ENCODE results near the gene SPEM3. TPM values are rescaled to one million over a fixed set of nuclear protein-coding genes. Genes with fewer than 3 reads are reported as not detected.

SPEM3 gene
- total and polyA plus RNA-seq, 2 of the 4 experiments (the other 2 are of a cell fraction) = not detected

- BruUV-seq (replicated peaks) = no TSS peak
- intact Hi-C loops (cut with micrococcal nuclease) = no loop called here
- peak; percentile 73; the same call in 1 of the 2 replicates for TF ChIP-seq POLR2A (IDR thresholded peaks at IDR 0.05; ENCODE audit: low read depth, low read length)
- TF ChIP-seq NFE2L2 (IDR thresholded peaks at IDR 0.05; ENCODE audit: low read depth, low read length) = no peak
- TF ChIP-seq CTCF (conservative IDR thresholded peaks at IDR 0.05; ENCODE audit: low read depth, low read length) = peak; percentile 22; the same call in 1 of the 2 replicates
- peak; percentile 6; the same call in 1 of the 2 replicates for TF ChIP-seq USF2 (IDR thresholded peaks at IDR 0.05; ENCODE audit: low read depth, low read length)
- TF ChIP-seq CHD1 (IDR thresholded peaks at IDR 0.05; ENCODE audit: low read depth, low read length) = no peak
- TF ChIP-seq RAD21 (IDR thresholded peaks at IDR 0.05; ENCODE audit: low read length) = no peak
- no peak; the same call in 1 of the 2 replicates for TF ChIP-seq MXI1 (IDR thresholded peaks at IDR 0.05; ENCODE audit: borderline replicate concordance, low read depth, low read length)
- TF ChIP-seq BHLHE40 (IDR thresholded peaks at IDR 0.05; ENCODE audit: low read depth, low read length) = no peak
- no peak for TF ChIP-seq RFX5 (IDR thresholded peaks at IDR 0.05; ENCODE audit: low read depth, low read length)
- no peak for TF ChIP-seq FOS (IDR thresholded peaks at IDR 0.05; ENCODE audit: low read depth, low read length)
- peak; percentile 62; the same call in 1 of the 2 replicates for TF ChIP-seq MAZ (IDR thresholded peaks at IDR 0.05; ENCODE audit: borderline replicate concordance, low read depth, low read length)
- TF ChIP-seq RCOR1 (IDR thresholded peaks at IDR 0.05; ENCODE audit: insufficient replicate concordance, low read length) = no peak
- no peak for TF ChIP-seq CEBPB (IDR thresholded peaks at IDR 0.05; ENCODE audit: low read depth, low read length)
- peak; percentile 69 for TF ChIP-seq MAFK (IDR thresholded peaks at IDR 0.05; ENCODE audit: low read depth, low read length)
These were observed 34.0 kb upstream of the SPEM3 start, which contains the start of gene PLSCR3 for GRCh38 chr17:7394452-7395191. Gene PLSCR3 (minus strand): TSS chr17:7394525. CDS start chr17:7394110, 415 bp downstream.

More at GRCh38 chr17:7394452-7395191, 34.0 kb upstream of the SPEM3 start, which contains the start of gene PLSCR3:
- Histone ChIP-seq H4K91ac (ENCODE audit: insufficient read depth, low read depth, low read length) (peak within 1 kb of the TSS; percentile 80), H3K14ac (replicated peaks; ENCODE audit: low read depth, low read length) (peak within 1 kb of the TSS; percentile 93), H3K9me1 (ENCODE audit: insufficient read depth, low read length) (peaks cover 7% of the 10 kb centered on the region; the same call in 1 of the 2 replicates), H3K36me3 (ENCODE audit: control insufficient read depth, insufficient read depth, low read length) (peaks cover 28% of the 10 kb centered on the region), H3K4me3 (ENCODE audit: insufficient read depth, low read depth, low read length) (peak within 1 kb of the TSS; percentile 70), H3K18ac (ENCODE audit: low read depth, low read length) (peak within 1 kb of the TSS; percentile 77), H3K9me3 (ENCODE audit: control insufficient read depth, insufficient read depth, low read length) (no peaks in the 10 kb centered on the region), H4K5ac (ENCODE audit: low read depth, low read length) (peak within 1 kb of the TSS; percentile 86), H3K4me2 (ENCODE audit: low read depth, low read length) (peak within 1 kb of the TSS; percentile 91), H2AK5ac (ENCODE audit: low read depth, low read length) (peak within 1 kb of the TSS; percentile 93), H3K79me1 (ENCODE audit: low read depth in 1 of 2, low read length in 2 of 2) (peaks cover 14 to 32% of the 10 kb centered on the region in 2 experiments), H3K9ac (ENCODE audit: low read depth, low read length) (peak within 1 kb of the TSS; percentile 87), H2AFZ (replicated peaks; ENCODE audit: low read length, poor library complexity) (peak within 1 kb of the TSS; percentile 92), H3K4me1 (ENCODE audit: control insufficient read depth, insufficient read depth, low read length) (peaks cover 8% of the 10 kb centered on the region), H3K56ac (ENCODE audit: extremely low read depth, insufficient read depth, low read length) (peak within 1 kb of the TSS; percentile 61), H2BK20ac (ENCODE audit: low read depth, low read length) (no peak within 1 kb of the TSS), H3K23ac (ENCODE audit: low read depth, low read length) (peak within 1 kb of the TSS; percentile 79), H2BK120ac (ENCODE audit: low read depth, low read length) (peak within 1 kb of the TSS; percentile 12; the same call in 1 of the 2 replicates), H4K8ac (ENCODE audit: low read depth in 2 of 2, low read length in 2 of 2) (peak within 1 kb of the TSS; percentile 89 to 96), H2BK5ac (ENCODE audit: low read depth, low read length, poor library complexity, severe bottlenecking) (peak within 1 kb of the TSS; percentile 91), H2BK15ac (ENCODE audit: low read depth, low read length) (no peak within 1 kb of the TSS; the same call in 2 of the 3 replicates), H3K27ac (ENCODE audit: insufficient read depth, low read length) (peak within 1 kb of the TSS; percentile 92), H3K27me3 (ENCODE audit: control insufficient read depth, insufficient read depth, low read length) (no peaks in the 10 kb centered on the region), H3K4ac (ENCODE audit: low read depth, low read length) (peak within 1 kb of the TSS; percentile 90), H4K20me1 (ENCODE audit: insufficient read depth, low read length) (no peaks in the 10 kb centered on the region), H2AK9ac (replicated peaks; ENCODE audit: low read depth, low read length, poor library complexity) (peak within 1 kb of the TSS; percentile 86)
- POLR2A ChIA-PET (ENCODE audit: unreplicated experiment) = interaction anchor here (0.6 to 1.0 kb wide), 3 partner anchors 9 to 273 kb away, joined by 3 to 6 read pairs (median 5); partner anchors contain the start of gene TMEM256
- DNase-seq (peak; percentile 84), ATAC-seq (ENCODE audit: low read depth) (peak; percentile 95)
- WGBS, 2 experiments (ENCODE audit: extremely low coverage in 2 of 2, insufficient read length in 1 of 2) = 0% methylated on average over 43 of the region's 71 CpGs; no CpG with 5 or more reads in 1 of the 2 experiments
- in situ Hi-C loops (cut with MboI; ENCODE audit: low sequenced_read_pairs) (loop anchor here (5.0 kb wide), 1 partner anchor 37 kb away; the partner anchor contains the start of gene TMEM95), dilution Hi-C loops (cut with HindIII; ENCODE audit: low sequenced_read_pairs, unreplicated experiment) (no loop called here)
- CTCF ChIA-PET = no interaction called here
